RPMI7951 (cell line): ENCODE data around the gene DBX1. TPM values are rescaled to one million over a fixed set of nuclear protein-coding genes. Genes with fewer than 3 reads are reported as not detected.

Source experiments
- DNase-seq: peaks from one replicate; pipeline ENCODE4 v3.0.0-alpha.2; 2012; ENCODE audit warnings: low read depth
- total RNA-seq: library from RNA; depleted of rRNA; stranded (reverse); fragments of >200 nt; shearing (Covaris generic); gene quantifications from 2 replicates; pipeline ENCODE4 v1.2.3, GENCODE V29; 2014; rRNA removed

The DBX1 gene
- total RNA-seq, 1 experiment from 2014 or later: not detected

DNA sequence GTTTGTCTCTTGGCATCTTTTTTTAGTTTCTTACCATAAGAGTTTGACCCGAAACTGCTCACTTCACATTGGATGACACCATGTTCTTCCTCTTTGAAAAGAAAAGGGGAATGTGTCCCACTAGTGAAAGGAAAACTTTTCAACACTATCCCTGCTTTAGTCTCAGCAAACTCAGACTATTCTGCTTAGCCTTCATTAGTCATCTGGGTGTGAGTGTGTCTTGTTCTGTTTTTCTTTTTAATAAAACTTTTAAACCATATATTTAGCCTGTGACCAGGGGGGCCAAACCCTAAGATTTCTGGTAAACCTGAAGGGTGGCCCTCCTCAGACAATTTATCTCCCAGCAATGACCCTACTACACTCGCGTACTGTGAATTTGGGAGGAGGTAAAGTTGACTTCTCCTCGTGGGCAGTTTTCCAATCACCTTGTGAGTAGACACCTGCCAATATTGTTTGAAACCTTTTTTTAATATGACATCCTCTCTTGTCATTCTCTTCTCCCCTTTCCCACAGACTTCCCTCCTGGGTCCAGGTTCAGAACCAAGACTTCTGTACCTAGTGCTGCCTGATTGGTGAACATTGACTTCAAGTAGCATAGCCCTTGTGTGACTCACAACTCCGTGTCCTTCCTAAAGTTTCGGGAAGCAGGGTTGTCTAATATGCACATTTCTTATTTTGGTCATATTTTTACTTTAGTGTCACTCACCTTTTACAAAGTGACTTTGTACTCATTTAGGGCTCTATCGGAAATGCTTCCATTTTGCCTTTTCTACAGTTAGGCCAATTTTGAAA, 39.9 kb downstream of the DBX1 start:
- no peak for DNase-seq

DNA sequence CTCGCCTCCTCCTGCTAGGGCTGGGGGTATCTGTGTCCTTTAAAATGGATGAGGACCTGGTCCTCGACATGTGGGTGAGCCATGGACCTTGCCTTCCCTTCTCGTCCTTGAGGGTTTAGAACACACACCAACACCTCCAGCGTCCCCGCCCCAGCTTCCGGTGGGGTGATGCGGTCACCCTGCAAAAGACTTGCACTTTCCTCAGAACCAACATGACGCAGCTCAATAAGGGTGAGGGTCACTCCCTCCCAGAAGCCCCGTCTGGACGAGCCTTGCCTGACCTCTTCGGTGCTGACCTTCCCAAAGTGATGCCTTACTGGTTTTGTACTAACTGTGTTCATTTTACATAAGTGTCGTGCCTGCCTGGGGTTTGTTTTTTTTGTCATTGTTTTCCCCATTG, 41.0 kb downstream of the DBX1 start:
- DNase-seq: no peak

DNA sequence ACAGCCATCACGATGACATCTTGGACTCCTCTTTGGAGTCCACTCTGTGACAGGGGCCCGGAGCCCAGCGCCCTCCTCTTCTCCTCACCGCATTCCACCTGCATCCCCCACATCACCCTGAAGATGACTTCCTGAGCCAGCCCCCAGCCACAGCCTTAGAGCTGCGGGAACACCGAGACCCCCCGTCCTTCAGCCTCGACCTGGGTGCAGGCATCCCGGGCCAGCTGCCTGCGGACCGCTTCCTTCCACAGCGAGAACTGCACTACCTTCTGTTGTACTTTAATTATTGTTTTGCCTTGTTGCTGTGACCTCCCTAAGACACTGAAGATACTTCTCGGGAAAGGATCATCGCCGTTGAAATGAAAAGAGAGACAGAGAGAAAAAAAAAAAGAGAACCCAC, 42.1 kb downstream of the DBX1 start:
- DNase-seq: no peak

DNA sequence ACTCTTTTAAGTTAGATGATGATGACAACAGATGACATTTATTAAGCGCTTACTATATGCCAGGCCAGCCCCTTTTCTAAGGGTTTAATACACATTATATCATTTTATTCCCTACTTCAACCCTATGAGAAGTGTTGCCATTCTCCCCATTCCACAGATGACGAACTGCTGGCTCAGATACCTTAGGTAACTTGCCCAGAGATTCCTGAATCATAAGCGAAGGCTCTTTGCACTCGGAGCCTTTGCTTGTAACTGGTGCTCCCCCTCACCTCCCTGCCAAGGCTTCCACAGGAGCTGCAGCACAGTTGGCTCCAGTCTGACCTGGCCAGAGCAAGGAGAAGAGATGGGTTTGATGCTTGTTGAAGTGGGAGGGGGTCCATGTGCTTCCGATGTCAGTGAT, 43.0 kb downstream of the DBX1 start:
- DNase-seq: no peak

DNA sequence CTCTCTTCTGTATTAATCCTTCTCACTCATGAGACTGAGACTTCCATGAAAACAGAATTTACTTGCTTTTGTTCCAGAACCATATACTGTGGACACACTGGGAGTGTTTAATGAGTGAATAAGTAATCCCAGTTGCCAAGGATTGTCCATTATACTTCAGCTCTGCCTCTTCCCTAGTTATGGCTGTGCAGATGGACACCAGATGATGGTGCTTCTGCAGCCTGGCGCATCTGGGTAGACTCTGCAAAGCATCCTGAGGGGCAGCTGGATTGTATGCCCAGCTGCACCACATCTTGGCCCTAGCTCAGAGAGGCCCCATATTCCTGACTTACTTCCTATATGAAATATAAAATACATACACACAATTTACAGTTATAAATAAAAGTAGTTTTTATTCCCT, 43.5 kb downstream of the DBX1 start:
- peak; percentile 47 for DNase-seq

DNA sequence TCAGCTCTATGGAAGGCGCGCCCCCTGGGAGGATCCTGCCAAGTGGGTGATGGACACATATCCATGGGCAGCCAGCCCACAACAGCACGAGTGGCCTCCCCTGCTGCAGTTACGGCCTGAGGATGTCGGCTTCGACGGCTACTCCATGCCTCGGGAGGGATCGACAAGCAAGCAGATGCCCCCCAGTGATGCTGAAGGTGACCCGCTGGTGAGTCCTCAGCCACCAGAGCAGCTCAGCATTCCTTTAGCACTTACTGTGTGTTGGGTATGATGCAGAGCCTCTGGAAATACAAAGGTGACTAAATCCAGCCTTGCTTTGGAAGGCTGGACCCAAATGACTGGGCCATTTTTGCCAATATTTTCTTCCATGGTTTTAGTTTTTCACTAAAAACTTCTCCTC, 45.7 kb downstream of the DBX1 start:
- DNase-seq: no peak

DNA sequence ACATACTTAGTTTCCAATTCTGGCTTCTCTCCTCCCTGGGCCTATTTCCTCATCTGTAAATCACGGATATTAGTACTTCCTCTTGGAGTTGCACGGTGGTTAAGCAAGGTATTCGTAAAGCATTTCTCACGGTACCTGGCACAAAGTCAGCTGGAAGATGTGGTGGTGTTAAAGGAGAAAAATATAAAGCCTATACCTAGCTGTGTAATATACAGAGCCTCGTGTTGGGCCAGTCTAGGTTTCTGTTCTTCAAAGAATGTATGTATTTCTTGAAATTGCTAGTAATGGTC, 47.2 kb downstream of the DBX1 start:
- DNase-seq: no peak

DNA sequence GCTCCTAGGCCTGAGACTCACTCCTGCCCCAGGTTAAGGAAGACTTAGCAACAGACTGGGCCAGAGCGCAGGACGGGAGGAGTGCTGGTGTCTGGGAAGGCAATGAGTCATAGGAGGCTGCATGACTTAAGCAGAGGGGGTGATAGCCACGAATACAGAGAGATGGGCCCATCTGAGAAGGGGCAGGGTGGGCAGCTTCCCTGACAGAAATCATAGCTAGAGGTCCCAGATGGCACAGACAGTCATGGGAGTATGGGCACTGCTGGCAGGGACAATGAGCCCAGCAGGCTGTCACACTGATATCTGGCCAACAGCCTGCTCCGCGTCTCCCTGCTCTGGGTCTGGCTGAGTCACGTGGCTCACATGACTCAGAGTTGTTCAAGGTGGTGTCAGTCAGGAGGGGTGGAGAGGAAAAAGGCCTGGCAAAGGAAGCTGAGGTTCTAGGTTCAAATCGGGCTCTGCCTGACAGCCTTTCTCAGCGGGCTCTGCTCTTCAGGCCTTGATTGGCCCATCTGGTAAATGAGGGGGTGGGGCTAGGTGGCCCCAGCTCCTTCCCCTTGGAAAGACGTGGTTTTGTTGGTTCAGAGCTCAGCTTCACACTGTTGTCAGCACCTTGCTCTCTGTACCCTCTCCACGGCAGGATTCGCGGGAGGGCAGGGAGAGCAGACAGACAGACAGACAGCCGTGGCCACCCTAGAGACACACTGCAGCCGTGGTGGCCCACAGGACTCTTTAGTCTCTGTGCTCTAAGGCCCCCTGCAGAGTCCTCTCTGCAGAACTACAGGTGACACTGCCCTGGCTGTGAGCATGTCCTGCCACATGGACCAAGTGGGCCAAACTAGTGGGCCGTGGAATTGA, 47.8 kb downstream of the DBX1 start:
- peak; percentile 92 for DNase-seq

DNA sequence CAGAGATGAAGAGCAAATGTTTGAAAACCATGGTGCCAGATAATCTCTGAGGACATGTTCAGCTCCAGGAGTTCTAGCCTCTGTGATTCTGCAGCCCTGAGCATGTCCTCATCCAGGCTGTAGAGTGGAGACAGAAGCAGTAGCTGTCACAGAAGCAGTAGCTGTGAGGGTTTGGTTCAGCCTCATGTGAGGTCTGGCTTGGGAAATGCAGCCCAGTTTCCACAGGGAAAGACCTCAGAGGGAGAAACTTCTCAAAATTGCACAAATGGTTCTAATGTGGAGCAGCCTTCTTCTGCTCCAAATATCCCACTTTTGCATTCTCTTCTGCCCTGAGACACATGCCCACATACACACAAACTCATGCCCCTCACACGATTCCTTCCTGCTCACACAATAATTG, 48.4 kb downstream of the DBX1 start:
- DNase-seq: no peak

DNA sequence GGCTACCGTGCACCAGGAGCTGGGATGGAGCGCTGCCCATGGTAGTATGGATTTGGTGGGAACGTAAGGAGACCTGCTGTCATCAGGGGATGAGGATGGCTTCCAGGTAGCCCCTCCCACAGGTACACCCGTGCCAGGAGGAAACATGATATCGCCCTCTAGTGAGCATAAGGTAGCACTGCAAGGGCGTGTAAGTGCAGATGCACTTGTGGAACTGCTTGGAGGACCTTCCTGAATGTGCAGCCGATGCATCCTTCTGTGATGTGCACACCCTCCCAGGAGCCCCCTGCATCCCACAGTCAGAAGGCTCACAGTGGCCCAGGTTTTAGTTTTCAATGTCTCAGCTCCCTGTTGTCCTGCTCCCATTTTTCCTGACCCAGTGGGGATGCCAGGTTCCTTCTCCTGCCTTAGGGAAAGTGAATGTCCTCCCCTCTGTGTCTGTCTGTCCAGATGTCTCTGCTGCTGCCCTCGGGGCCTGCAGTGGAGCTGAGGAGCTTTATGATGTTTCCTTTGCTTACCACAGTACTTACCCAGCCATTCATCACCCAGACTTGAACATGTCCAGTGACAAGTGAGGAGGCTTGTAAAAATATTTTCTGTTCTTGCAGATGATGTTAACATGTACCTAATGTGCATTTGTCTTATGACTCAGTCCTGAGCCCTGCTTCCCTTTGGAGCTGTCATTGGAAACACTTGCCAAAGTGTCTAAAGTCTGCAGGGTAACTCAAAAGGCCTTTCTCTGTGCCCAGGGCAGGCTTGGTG, 49.2 kb downstream of the DBX1 start:
- peak; percentile 96 for DNase-seq

DNA sequence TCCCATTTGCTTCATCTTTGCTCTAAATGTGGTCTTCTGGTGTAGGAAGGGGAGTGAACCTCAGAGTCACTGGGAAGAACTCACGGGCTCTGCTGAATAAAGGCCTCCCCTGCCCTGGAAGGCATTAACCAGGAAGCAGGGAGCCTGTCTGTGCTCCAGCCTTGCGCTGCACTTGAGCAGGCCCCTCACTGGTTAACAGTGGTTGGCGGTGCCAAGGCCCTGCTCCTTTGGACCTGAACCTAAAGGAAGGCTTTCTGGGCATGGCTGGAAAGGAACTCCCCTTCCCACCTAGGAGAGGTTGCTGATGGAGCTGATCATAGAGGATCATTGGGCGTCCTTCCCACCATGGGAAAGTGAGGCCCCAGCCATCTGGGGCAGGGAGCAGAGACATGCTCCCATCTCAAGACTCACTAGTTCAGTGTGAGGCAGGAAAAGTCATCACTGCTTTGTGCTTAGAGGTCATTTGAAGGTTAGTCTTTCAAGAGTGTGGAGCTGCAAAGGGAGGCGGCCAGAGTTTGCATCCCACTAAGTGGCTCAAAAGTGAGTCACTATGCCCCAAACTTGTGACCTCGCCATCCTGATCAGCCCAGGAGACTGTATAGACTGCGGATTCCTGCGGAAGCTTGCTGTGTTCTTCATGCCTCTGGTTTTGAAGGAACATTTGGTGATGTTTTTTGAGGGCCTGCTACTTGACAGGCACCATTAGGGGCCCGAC, 50.4 kb downstream of the DBX1 start:
- DNase-seq: peak; percentile 66

Other genes starting within 250 kb of the DBX1 start
- gene HTATIP2, start 203.2 kb upstream of the DBX1 start, total RNA-seq: 54.5 and 67.4 TPM in 2 replicates
- 14.6 and 18.3 TPM in 2 replicates for gene PRMT3, start 227.2 kb upstream of the DBX1 start, total RNA-seq